GM10248 (cell line): Measurements from ENCODE around the gene MMP2.
A peak's percentile ranks its signal among the peaks of the same experiment; 100 is the strongest.

Source experiments
- CTCF ChIA-PET: fragments of 300-600 bp; sonication (Branson Sonifier 250); formaldehyde crosslinking; extraction: SDS; loops from one replicate; lab custom pipeline; 2021; ENCODE audit warnings: antibody characterized with exemption; lab: Yijun Ruan, JAX
- POLR2A ChIA-PET: fragments of 350-650 bp; sonication (Branson Sonifier 250); formaldehyde crosslinking; extraction: SDS; loops from one replicate; lab custom pipeline; 2020; ENCODE audit warnings: antibody characterized with exemption; lab: Yijun Ruan, JAX
- DNase-seq: peaks from one replicate; pipeline ENCODE4 v3.0.0; 2012; ENCODE audit errors: extremely low spot score
- TF ChIP-seq, protein P1 (sequence below): IDR thresholded peaks from 2 replicates; pipeline ENCODE4 v1.5.1; 2012; ENCODE audit warnings: mild to moderate bottlenecking, low read depth; ENCODE audit errors: extremely low read depth, missing control alignments, control extremely low read depth

The MMP2 gene

DNA sequence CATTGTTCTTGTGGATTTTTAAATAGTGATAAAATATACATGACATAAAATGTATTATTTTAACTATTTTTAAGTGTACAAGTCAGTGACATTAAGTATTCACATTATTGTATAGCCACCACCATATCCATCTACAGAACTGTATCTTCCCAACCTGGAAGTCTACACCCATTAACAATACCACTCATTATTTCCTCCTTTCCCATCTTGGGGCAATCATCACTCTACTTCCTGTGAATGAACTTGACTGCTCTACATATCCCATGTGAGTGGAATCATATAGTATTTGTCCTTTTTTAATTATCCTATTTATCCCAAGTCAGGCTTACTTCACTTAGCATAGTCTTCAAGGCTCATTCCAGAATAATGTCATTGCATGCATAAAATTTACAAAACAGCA, 40.7 kb upstream of the MMP2 start:
- ChIA-PET CTCF (no interaction called here), POLR2A (no interaction called here)
- no peak for DNase-seq
- TF ChIP-seq, protein P1, sequence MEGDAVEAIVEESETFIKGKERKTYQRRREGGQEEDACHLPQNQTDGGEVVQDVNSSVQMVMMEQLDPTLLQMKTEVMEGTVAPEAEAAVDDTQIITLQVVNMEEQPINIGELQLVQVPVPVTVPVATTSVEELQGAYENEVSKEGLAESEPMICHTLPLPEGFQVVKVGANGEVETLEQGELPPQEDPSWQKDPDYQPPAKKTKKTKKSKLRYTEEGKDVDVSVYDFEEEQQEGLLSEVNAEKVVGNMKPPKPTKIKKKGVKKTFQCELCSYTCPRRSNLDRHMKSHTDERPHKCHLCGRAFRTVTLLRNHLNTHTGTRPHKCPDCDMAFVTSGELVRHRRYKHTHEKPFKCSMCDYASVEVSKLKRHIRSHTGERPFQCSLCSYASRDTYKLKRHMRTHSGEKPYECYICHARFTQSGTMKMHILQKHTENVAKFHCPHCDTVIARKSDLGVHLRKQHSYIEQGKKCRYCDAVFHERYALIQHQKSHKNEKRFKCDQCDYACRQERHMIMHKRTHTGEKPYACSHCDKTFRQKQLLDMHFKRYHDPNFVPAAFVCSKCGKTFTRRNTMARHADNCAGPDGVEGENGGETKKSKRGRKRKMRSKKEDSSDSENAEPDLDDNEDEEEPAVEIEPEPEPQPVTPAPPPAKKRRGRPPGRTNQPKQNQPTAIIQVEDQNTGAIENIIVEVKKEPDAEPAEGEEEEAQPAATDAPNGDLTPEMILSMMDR, result no peak

DNA sequence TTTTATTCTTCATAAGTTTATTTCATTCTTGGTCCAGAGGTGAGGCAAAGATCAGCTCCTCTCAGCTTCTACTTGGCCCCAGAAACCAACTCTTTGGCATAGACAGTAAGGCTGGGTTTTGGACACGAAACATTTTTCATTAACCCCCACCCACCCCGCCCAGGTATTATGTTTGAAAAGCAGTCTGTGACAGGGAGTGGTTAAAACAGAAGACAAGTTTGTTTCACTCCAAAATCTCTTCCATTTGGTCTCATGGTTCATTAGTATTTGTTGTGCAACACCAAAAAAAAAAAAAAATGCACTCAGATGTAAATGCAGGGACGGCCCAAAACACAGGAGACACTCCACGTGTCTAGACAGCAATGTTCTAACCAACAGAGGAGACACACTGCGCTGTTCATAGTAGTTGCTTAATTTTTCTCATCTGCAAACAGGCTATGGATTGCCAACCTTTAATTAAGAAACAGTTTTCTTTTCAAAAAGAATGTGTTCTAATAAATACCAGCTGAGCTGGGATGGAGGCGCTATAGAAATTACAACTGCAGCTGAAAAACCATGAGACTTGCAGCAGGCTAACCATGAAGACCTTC, 39.8 kb upstream of the MMP2 start:
- no peak for DNase-seq
- POLR2A ChIA-PET, result no interaction called here
- CTCF ChIA-PET, result interaction anchor here (1.1 to 1.2 kb wide), 2 partner anchors 12 to 25 kb away, joined by 4 to 5 read pairs; no protein-coding TSS in a partner anchor
- TF ChIP-seq, protein P1, result no peak

DNA sequence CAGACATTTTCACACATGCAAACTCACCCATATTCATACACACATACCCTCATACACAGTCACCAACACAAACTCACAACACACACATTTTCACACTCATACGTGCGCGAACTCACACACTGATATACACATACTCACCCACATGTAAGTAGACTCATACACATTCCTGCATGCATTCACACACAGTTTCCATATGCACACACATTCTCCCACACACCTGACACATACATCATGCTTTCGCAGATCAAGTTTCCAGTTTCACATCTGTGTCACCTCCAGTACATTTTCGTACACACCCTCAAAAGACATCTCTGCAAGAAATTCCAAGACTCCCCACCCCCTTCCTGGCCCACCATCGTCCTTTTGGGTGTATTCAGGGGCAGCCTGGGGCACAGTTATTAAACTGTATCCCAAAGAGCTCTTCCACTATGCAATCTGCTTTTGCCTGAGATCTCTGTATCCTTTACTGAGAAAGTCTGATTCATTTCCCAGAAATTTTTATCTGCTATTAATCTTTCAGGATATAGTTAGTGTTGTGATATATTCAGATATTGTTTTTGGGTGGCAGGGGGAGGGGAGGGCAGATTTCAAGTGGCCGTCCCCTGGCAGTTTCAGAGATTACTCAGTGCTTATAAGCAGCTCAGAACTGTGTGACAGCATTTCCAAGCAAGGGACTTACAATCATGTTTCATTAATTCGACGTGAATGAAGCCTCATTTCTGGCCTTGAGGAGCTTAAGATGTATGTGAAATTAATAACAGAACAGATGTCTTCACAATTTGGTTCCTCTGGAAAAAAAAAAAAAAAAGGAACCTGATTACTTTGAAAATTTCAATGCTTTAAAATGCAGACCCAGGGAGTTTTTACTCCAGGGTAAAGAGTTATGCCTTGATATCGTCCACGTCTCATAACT, 35.3 kb upstream of the MMP2 start:
- TF ChIP-seq, protein P1, result no peak
- ChIA-PET CTCF (interaction anchor here (2.8 to 6.0 kb wide), 2 partner anchors 9 to 20 kb away, joined by 11 to 57 read pairs; no protein-coding TSS in a partner anchor), POLR2A (interaction anchor here (0.6 to 0.7 kb wide), 2 partner anchors 520 to 870 kb away, joined by 3 to 4 read pairs; no protein-coding TSS in a partner anchor)
- DNase-seq, result no peak

DNA sequence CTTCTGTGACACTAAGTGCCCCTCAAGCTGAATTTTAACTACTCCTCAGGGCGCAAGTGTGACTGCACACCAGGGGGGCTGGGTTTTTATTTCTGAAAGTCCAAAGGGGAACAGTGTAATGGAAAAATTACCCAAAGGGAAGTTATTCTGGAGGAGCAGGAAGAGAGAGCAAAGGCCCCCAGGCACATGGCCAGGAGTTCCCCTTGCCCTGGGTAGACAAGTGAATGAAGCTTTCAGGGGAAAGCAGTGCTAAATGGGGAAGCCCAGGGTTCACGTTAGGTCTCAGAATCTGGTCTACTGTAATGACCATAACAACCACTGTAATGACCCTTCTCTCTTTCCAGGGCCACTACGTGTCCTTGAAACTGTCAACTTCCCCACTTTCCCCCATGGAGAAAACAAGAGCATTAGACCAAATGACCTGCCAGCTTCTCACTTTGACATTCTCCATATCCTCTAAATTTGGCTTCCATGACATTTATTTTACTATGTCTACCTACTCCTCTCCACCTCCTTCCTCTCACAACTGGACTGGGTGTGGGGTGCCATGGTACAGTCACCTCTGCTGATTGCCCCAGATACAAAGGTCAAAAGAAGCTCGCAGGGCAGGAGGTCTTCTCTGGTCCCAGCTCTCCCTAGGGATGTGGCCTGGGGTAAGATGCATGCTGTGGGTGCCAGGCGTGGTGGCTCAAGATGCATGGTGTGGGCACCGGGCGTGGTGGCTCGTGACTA, 34.1 kb upstream of the MMP2 start:
- CTCF ChIA-PET, result interaction anchor here (1.2 to 6.0 kb wide), 4 partner anchors 10 to 257 kb away, joined by 3 to 57 read pairs (median 8); no protein-coding TSS in a partner anchor
- POLR2A ChIA-PET, result interaction anchor here (0.6 to 0.7 kb wide), 2 partner anchors 521 to 674 kb away, joined by 3 read pairs; no protein-coding TSS in a partner anchor
- TF ChIP-seq, protein P1, result no peak
- DNase-seq, result peak; percentile 46

DNA sequence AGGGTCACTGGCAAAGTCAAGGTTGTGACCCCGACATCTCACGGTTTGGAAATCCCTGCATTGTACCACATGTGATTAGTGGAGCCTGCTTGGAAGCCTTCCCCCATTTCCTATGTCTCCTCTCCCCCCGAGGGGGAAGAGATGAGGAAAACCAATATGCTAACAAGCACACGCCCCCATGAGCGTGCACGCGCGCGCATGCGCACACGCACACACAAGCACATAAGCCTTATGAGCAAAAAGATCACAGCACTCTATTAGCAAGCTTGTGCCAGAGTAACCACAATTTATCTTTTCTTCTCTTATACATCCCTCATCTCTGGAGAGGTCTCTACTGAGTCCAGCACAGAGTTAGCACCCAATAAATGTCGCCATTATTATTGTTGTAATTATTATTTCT, 31.8 kb upstream of the MMP2 start:
- CTCF ChIA-PET, result interaction anchor here (6.0 kb wide), 1 partner anchor 17 kb away, joined by 57 read pairs; no protein-coding TSS in a partner anchor
- POLR2A ChIA-PET, result no interaction called here
- TF ChIP-seq, protein P1, result no peak
- DNase-seq, result no peak

DNA sequence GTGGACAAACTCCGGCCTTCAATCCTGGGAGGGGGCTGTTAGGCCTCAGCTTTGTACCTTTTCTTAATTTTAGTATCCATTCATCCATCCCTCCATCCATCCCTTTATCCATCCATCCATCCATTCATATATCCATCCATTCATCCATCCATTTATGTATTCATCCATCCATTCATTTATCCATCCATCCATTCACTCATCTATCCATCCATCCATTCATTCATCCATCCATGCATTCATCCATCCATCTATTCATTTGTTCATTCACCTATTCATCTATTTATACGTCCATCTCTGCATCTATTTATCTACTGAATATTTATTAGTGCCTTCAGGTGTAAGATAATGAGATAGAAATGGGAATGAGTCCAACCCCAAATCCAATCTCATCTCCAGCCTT, 26.0 kb upstream of the MMP2 start:
- DNase-seq, result no peak
- POLR2A ChIA-PET, result no interaction called here
- TF ChIP-seq, protein P1, result no peak
- CTCF ChIA-PET, result interaction anchor here (8.4 kb wide), 1 partner anchor 12 kb away, joined by 81 read pairs; no protein-coding TSS in a partner anchor
